ENCODE data around the gene TOP3B.

GRCh38 chr22:21933910-21934309 is 48.7 kb downstream of the TOP3B start:
- TF ChIP-seq GABPA (IDR thresholded peaks at IDR 0.05 in 1 of 2, conservative IDR thresholded peaks at IDR 0.05 in 1 of 2) (no peak), CTCF (IDR thresholded peaks at IDR 0.05; ENCODE audit: low read depth, low read length, missing input control) (no peak), RAD21 (IDR thresholded peaks at IDR 0.05) (no peak), SP1 (IDR thresholded peaks at IDR 0.05) (no peak), FOXA1 (IDR thresholded peaks at IDR 0.05) (no peak), JUND (IDR thresholded peaks at IDR 0.05) (no peak), YY1 (IDR thresholded peaks at IDR 0.05) (no peak), HNF4G (IDR thresholded peaks at IDR 0.05) (no peak), ZBTB33 (IDR thresholded peaks at IDR 0.05) (no peak)
- TF ChIP-seq, protein P1, sequence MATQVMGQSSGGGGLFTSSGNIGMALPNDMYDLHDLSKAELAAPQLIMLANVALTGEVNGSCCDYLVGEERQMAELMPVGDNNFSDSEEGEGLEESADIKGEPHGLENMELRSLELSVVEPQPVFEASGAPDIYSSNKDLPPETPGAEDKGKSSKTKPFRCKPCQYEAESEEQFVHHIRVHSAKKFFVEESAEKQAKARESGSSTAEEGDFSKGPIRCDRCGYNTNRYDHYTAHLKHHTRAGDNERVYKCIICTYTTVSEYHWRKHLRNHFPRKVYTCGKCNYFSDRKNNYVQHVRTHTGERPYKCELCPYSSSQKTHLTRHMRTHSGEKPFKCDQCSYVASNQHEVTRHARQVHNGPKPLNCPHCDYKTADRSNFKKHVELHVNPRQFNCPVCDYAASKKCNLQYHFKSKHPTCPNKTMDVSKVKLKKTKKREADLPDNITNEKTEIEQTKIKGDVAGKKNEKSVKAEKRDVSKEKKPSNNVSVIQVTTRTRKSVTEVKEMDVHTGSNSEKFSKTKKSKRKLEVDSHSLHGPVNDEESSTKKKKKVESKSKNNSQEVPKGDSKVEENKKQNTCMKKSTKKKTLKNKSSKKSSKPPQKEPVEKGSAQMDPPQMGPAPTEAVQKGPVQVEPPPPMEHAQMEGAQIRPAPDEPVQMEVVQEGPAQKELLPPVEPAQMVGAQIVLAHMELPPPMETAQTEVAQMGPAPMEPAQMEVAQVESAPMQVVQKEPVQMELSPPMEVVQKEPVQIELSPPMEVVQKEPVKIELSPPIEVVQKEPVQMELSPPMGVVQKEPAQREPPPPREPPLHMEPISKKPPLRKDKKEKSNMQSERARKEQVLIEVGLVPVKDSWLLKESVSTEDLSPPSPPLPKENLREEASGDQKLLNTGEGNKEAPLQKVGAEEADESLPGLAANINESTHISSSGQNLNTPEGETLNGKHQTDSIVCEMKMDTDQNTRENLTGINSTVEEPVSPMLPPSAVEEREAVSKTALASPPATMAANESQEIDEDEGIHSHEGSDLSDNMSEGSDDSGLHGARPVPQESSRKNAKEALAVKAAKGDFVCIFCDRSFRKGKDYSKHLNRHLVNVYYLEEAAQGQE (IDR thresholded peaks at IDR 0.05): no peak

All from liver (tissue), 3 donors.